Smooth muscle cell (in vitro differentiated cells): ENCODE data around the gene PLEKHS1. TPM values are rescaled to one million over a fixed set of nuclear protein-coding genes. Genes with fewer than 3 reads are reported as not detected.

Experiments used
- DNase-seq: peaks from one replicate; lab custom pipeline; 2025; ENCODE audit not compliant: unreplicated experiment; lab: John Stamatoyannopoulos, UW
- H2AFZ ChIP-seq: fragments of 200-600 bp; sonication (generic); 2 replicates; pipeline ENCODE4 v1.6.0; 2016; ENCODE audit warnings: antibody characterized with exemption, low read depth, mild to moderate bottlenecking
- H3F3A ChIP-seq: fragments of 200-600 bp; sonication (generic); 2 replicates; pipeline ENCODE4 v1.6.0; 2017; ENCODE audit warnings: antibody characterized with exemption, low read depth
- H3K27ac ChIP-seq: fragments of 200-600 bp; sonication (generic); 2 replicates; pipeline ENCODE4 v1.5.1; 2016; ENCODE audit warnings: low read depth, mild to moderate bottlenecking
- H3K27me3 ChIP-seq: fragments of 200-600 bp; sonication (generic); 2 replicates; pipeline ENCODE4 v1.6.1; 2016; ENCODE audit warnings: low read depth, mild to moderate bottlenecking
- H3K36me3 ChIP-seq: fragments of 200-600 bp; sonication (generic); 2 replicates; pipeline ENCODE4 v1.5.1; 2016; ENCODE audit warnings: low read depth
- H3K4me1 ChIP-seq: fragments of 200-600 bp; sonication (generic); 2 replicates; pipeline ENCODE4 v1.5.1; 2016; ENCODE audit warnings: low read depth
- H3K4me2 ChIP-seq: fragments of 200-600 bp; sonication (generic); 2 replicates; pipeline ENCODE4 v1.6.0; 2016; ENCODE audit warnings: mild to moderate bottlenecking
- H3K4me3 ChIP-seq: fragments of 200-600 bp; sonication (generic); 2 replicates; pipeline ENCODE4 v1.5.1; 2016; ENCODE audit warnings: mild to moderate bottlenecking
- H3K79me2 ChIP-seq: fragments of 200-600 bp; sonication (generic); 2 replicates; pipeline ENCODE4 v1.6.0; 2016; ENCODE audit warnings: low read depth, mild to moderate bottlenecking
- H3K9ac ChIP-seq: fragments of 200-600 bp; sonication (generic); 2 replicates; pipeline ENCODE4 v1.6.0; 2016; ENCODE audit warnings: low read depth
- H3K9me3 ChIP-seq: fragments of 200-600 bp; sonication (generic); replicated peaks from 2 replicates; pipeline ENCODE4 v1.5.1; 2016; ENCODE audit warnings: low read depth
- H4K20me1 ChIP-seq: fragments of 200-600 bp; sonication (generic); 2 replicates; pipeline ENCODE4 v1.6.0; 2016; ENCODE audit warnings: low read depth
- WGBS: methylation state at CpG from one replicate; pipeline ENCODE4 v1.1.7; 2016; ENCODE audit warnings: low lambda C conversion rate; 5-methylcytosine and 5-hydroxymethylcytosine counted together
- polyA plus RNA-seq: library from polyadenylated mRNA; unstranded; fragments of >200 nt; fragmentation: Nextera tagmentation; extraction: Ambion mirVana; gene quantifications from 2 replicates; pipeline ENCODE4 v1.2.1, GENCODE V29; 2016
- total RNA-seq: library from RNA; depleted of rRNA; stranded (reverse); fragments of >200 nt; gene quantifications from 2 replicates; pipeline ENCODE4 v1.2.3, GENCODE V29; 2014
- TF ChIP-seq, protein P1 (sequence below): fragments of 200-600 bp; sonication (generic); IDR thresholded peaks from 2 replicates; pipeline ENCODE4 v1.5.1; 2017; ENCODE audit warnings: borderline replicate concordance, mild to moderate bottlenecking, antibody characterized with exemption; ENCODE audit not compliant: insufficient read depth, poor library complexity, severe bottlenecking

The PLEKHS1 gene
- total and polyA plus RNA-seq, 2 experiments from 2014 or later, result not detected

DNA sequence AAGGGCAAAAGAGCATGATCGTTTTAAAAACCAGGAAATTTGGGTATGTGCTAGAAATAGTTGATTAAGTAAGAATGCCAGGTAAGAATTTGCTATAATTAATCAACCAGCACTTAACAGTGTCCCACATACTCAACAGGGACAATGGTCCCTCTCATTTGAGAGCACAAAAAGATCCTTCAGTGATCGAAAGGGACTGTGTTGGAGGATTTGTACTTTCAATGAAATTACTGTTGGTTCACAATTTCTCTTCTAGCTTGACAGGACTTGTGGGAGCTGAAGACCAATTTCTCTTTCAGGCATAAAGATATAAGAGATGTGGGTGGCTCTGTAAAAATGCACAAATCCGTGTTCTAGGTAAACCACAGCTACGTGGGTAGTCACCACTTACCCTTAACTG lies 12.5 kb upstream of the PLEKHS1 start:
- Histone ChIP-seq H3K4me3 (no peak overlapping the region), H3K4me1 (no peaks in the 10 kb centered on the region), H3K36me3 (no peaks in the 10 kb centered on the region), H3K9me3 (no peaks in the 10 kb centered on the region), H3K4me2 (no peak overlapping the region), H4K20me1 (no peaks in the 10 kb centered on the region), H3F3A (no peaks in the 10 kb centered on the region), H3K79me2 (no peaks in the 10 kb centered on the region), H3K9ac (no peak overlapping the region), H2AFZ (no peak overlapping the region), H3K27ac (no peak overlapping the region), H3K27me3 (peaks cover 58% of the 10 kb centered on the region)
- 78% methylated on average over 4 of the region's 4 CpGs for WGBS
- TF ChIP-seq, protein P1, sequence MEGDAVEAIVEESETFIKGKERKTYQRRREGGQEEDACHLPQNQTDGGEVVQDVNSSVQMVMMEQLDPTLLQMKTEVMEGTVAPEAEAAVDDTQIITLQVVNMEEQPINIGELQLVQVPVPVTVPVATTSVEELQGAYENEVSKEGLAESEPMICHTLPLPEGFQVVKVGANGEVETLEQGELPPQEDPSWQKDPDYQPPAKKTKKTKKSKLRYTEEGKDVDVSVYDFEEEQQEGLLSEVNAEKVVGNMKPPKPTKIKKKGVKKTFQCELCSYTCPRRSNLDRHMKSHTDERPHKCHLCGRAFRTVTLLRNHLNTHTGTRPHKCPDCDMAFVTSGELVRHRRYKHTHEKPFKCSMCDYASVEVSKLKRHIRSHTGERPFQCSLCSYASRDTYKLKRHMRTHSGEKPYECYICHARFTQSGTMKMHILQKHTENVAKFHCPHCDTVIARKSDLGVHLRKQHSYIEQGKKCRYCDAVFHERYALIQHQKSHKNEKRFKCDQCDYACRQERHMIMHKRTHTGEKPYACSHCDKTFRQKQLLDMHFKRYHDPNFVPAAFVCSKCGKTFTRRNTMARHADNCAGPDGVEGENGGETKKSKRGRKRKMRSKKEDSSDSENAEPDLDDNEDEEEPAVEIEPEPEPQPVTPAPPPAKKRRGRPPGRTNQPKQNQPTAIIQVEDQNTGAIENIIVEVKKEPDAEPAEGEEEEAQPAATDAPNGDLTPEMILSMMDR, result no peak
- no peak for DNase-seq

DNA sequence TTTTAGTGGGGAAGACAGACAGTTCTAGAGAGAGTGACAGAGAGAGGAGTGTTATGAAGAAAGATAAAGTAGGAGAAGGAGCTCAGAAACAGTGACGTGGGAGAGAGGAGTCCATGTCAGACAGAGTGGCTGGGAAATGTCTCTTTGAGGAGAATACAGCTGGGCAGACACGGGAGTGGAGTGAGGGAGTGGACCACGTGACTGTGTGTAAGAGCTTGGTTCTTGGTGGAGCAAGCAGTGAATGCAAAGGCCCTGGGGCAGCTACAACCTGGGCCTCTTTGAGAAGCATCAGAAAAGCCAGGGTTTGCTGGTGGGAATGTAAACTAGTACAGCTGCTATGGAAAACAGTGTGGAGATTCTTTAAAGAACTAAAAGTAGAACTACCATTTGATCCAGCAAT lies 11.9 kb upstream of the PLEKHS1 start:
- Histone ChIP-seq H3K9me3 (no peaks in the 10 kb centered on the region), H4K20me1 (no peaks in the 10 kb centered on the region), H3K4me2 (no peak overlapping the region), H3F3A (no peaks in the 10 kb centered on the region), H3K79me2 (no peaks in the 10 kb centered on the region), H3K9ac (no peak overlapping the region), H3K36me3 (no peaks in the 10 kb centered on the region), H3K4me1 (no peaks in the 10 kb centered on the region), H3K27ac (no peak overlapping the region), H3K4me3 (no peak overlapping the region), H2AFZ (no peak overlapping the region), H3K27me3 (peaks cover 53% of the 10 kb centered on the region)
- TF ChIP-seq, protein P1, result no peak
- 68% methylated on average over 3 of the region's 3 CpGs for WGBS
- no peak for DNase-seq

DNA sequence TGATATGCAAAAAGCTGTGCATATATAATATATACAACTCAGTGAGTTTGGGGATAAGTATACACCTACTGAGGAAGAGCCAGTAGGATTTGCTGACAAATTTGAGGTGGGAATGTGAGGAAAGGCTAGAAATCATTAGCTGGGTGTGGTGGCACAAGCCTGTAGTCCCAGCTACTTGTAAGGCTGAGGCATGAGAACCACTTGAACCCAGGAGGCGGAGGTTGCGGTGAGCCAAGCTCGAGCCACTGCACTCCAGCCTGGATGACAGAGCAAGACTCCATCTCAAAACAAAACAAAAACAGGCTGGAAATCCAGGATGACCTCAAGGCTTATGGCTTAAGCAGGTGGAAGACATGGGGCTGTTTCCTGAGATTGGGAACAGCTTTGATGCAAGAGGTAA lies 10.6 kb upstream of the PLEKHS1 start:
- no peaks in the 10 kb centered on the region for H3K36me3 ChIP-seq
- H3K4me1 ChIP-seq, result no peaks in the 10 kb centered on the region
- no peak overlapping the region for H2AFZ ChIP-seq
- H3K27me3 ChIP-seq, result peaks cover 42% of the 10 kb centered on the region
- no peak overlapping the region for H3K4me2 ChIP-seq
- H3F3A ChIP-seq, result no peaks in the 10 kb centered on the region
- no peak overlapping the region for H3K4me3 ChIP-seq
- H3K27ac ChIP-seq, result no peak overlapping the region
- no peak overlapping the region for H3K9ac ChIP-seq
- H3K9me3 ChIP-seq, result no peaks in the 10 kb centered on the region
- TF ChIP-seq, protein P1, result no peak
- no peak for DNase-seq
- 92% methylated on average over 3 of the region's 3 CpGs for WGBS
- H4K20me1 ChIP-seq, result no peaks in the 10 kb centered on the region
- H3K79me2 ChIP-seq, result no peaks in the 10 kb centered on the region

DNA sequence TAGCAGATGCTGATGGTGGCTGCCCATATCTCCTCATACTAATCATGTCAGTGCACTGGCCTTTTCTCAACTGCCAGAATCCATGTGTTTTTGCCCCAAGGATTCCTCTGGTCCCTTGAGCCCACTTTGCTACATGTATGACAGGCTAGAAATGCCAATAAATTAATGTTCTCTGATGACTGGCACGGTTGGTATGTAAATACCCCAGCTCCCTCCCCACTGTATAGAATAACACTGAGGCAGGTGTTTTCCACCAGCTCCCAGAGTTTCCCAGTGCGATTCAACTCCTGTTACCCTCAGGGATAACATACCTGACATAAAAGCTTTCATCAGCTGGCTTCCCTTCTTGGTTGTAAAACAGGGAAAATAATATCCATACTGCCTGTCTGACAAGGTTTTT lies 9.0 kb upstream of the PLEKHS1 start:
- Histone ChIP-seq H3K4me3 (no peak overlapping the region), H3F3A (no peaks in the 10 kb centered on the region), H3K79me2 (no peaks in the 10 kb centered on the region), H3K9ac (no peak overlapping the region), H3K27me3 (peaks cover 42% of the 10 kb centered on the region), H3K36me3 (no peaks in the 10 kb centered on the region), H2AFZ (no peak overlapping the region), H3K27ac (no peak overlapping the region), H3K4me1 (no peaks in the 10 kb centered on the region), H4K20me1 (no peaks in the 10 kb centered on the region), H3K4me2 (no peak overlapping the region), H3K9me3 (no peaks in the 10 kb centered on the region)
- DNase-seq, result no peak
- 76% methylated on average over 2 of the region's 2 CpGs for WGBS
- TF ChIP-seq, protein P1, result no peak
